GM18951 (cell line): ENCODE data around the gene GARNL3.

ENCODE experiments used
- POLR2A ChIP-seq: IDR thresholded peaks from 4 replicates; pipeline ENCODE4 v1.6.1; 2011; ENCODE audit warnings: mild to moderate bottlenecking; ENCODE audit not compliant: insufficient read length, insufficient read depth; ENCODE audit errors: extremely low read depth
- in situ Hi-C: fragments of 300-500 bp; cut with MboI; formaldehyde crosslinking; loops from one replicate; pipeline ENCODE4 v1.12.0; 2022; ENCODE audit warnings: low sequenced_read_pairs, mixed read lengths, inconsistent platforms; ENCODE audit not compliant: unreplicated experiment

GARNL3 gene

DNA sequence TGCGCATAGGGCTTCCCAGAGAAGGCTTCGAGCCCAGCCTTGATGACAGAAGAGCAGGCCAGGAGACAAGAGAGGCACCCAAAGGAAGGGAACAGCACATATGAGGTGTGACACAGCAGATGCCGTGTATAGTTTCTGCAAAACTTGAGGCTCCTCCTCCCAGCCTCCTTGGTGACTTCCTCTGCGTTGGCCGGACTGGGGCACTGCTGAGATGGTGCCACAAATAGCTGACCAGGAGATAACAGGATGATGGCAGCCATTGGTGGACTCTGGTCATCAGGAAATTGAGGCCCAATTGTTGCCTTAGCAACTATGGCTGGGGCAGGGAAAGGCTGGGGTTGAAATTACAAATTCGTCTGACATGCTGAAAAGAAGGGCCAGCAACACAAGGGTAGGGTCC, 154.8 kb downstream of the GARNL3 start:
- in situ Hi-C loops, result no loop called here
- no peak for TF ChIP-seq POLR2A

DNA sequence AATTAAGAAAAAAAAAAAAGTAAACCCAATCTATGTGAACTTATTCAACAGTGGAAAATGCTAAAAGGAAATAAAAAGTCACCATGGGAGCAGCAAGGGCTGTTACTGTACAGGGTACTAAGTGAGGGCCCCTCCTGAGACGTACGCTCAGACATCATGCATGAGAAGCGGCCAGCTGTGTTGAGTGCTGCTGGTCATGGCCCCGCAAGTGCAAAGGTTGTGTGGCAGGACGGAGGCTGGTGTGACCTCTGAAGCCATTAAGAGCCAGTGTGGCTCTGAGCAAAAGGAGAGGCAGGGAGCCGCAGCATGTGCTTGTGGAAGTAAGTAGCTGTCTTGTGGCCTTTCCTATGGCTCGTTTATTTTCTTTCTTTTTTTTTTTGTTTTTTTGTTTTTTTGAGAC, 156.5 kb downstream of the GARNL3 start:
- no peak for TF ChIP-seq POLR2A
- in situ Hi-C loops, result no loop called here

DNA sequence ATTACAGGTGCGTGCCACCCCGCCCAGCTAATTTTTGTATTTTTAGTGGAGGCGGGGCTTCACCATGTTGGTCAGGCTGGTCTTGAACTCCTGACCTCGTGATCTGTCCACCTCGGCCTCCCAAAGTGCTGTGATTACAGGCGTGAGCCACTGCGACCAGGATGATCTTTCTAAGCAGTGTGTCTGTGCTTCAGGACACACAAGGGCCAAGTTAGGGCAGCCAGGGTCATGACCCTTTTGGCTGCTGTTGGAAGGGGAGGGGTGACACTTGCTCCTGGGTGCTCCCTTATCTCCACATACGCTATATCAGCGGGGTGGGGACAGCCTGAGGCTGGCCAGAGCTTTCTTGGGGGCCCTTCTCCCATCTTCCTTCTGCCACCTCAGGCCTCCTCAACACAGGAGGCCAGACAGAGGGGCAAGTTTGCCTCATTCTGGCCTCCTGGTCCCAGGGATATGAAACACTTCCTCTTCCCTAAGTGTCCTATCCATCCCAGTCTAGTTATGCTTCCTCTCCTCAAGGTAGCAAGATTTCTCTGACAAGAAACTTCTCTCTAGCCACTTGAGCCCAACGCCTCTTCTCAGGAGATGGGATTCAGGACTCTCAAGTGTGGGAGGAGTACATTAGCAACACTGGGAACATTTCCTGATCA, 157.7 kb downstream of the GARNL3 start:
- in situ Hi-C loops, result no loop called here

DNA sequence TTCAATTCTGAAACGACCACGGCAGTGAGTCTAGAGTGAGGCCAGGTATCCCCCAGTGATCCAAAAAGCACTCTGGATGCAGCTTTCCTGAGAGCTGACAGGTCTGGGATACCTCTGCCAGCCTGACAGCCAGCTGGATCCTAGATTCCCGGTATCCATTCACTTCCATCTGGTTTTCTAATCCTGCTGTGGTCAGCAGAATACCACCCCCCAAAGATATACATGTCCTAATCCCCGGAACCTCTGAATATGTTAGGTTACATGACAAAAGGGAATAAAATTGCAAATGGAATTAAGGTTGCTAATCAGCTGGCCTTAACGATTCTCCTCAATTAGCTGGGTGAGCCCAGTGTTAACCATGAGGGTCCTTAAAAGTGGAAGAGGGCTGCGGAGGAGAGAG, 158.2 kb downstream of the GARNL3 start:
- in situ Hi-C loops, result no loop called here
- no peak for TF ChIP-seq POLR2A

More for the DNA sequence above, 157.7 kb downstream of the GARNL3 start:
- TF ChIP-seq POLR2A, result no peak

DNA sequence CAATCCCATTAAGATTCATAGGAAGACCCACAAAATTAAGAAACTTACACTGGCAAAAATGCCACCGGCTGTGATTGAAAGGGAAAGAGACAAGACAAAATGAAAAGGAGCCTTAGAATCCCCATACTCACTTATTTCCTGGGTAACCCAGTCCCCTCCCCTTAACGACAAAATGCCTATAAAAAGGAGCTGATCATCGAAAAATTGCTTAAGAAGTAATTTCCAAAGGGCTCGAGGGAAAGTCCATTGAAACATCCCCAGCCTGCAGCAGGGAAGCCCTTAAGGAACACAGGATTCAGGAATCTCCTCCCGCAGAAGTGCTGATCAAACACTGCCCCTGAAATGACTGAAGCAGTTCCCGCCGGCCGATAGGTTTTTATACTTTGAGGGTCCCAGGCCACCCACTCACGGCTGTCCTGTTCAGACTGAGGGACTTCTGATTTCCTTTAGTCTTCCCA, 158.9 kb downstream of the GARNL3 start:
- no peak for TF ChIP-seq POLR2A
- in situ Hi-C loops, result no loop called here

DNA sequence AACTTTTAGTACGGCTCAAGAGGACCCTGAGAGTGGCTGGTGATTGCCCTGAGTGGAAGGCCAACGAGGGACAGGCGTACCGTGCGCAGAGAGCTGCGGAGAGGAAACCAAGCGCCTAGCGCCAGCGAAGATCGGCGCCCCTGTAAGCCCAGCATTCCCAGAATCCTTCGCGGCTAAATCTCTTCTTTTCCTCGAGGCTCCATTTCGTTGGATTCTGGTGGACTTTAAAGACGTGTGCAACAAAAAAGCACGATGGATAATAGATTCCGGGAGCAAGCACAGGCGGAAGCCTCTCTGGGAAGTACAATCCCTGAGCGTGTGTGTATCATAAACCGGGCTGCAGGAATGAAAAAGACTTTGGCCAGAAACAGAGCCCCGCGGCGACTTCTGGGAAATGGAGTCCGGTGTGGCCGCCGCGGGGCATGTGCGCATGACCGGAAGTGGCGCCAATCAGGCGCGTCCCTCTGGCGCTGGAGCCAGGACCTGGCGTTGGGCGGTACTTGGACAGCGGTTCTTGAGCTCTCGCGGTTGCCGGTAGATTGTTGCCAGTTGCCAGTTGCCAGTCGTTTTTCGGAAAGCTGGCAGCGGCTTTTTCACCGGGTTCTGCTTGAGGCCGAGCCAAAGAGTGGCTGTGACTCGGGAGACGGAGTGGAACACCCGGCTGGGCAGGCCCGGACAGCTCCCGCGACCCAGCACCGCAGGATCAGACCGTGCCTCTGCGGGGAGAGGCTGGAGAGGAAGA, 159.5 kb downstream of the GARNL3 start, which contains the start of gene ZNF79:
TSS of gene ZNF79 (plus strand) at position 449 of the 742 bp plus-strand sequence. CDS start 406 bp downstream, outside the sequence.
- peak; percentile 80 for TF ChIP-seq POLR2A
- in situ Hi-C loops, result no loop called here

DNA sequence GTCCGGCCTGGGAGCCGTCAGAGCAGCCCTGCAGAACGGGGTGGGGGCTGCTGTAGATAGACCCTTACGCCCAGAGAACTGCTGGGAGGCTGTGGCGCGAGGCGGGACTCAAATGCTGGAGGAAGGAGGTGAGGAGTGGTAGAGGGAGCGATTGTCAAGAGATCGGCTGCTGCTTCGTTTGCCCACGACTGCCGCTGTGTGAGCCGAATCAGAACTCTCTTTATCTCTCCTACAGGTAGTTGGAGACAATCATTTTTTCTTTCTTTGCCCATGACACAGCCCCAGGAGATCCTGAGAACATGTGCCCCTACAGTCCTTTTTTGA, 160.1 kb downstream of the GARNL3 start:
- in situ Hi-C loops, result no loop called here
- no peak for TF ChIP-seq POLR2A

DNA sequence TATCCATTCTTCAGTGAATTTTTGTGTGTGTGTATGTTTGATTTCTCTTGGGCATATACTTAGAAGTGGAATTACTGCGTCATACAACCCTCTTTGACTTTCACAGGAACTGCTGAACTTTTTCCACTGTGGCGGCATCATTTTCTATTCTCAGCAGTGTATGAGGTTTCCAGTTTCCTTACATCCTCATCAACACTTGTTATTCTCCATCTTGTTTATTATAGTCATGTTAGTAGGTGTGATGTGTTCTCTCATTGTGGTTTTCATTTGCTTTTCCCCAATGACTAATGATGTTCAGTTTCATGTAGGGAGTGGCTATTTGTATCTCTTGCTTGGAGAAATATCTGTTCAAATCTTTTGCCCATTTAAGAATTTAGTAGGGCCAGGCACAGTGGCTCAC, 162.2 kb downstream of the GARNL3 start:
- no peak for TF ChIP-seq POLR2A
- in situ Hi-C loops, result no loop called here

DNA sequence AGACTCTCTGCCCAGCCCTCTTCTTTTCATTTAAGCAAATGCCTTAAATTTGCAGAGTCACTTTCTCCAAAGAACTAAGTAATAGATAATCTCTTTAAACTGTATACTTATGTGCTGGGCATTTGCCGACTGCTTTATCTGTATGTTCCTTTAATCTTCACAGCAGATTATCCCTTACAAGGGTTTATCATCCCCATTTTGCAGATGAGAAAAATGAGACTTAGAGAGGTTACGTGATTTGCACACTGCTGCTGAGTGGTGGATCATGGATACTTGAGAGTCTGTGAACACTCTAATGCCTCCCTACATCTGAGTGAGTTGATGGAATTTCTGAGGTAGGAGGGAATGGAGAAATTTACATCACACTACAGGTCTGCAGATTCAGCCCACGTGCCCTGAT, 163.8 kb downstream of the GARNL3 start:
- TF ChIP-seq POLR2A, result no peak
- in situ Hi-C loops, result no loop called here

DNA sequence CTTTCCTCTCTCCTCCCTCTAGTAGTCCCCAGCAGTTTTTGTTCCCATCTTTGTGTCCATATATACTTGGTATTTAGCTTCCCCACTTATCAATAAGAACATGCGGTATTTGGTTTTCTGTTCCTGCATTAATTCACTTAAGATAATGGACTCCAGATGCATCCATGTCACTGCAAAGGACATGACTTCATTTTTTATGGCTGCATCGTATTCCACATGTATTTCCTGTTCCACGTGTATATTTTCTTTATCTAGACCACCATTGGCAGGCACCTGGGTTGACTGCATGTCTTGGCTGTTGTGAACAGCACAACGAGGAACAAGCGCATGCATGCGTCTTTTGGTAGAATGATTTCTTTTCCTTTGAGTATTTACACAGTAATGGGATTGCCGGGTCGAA, 165.8 kb downstream of the GARNL3 start:
- no peak for TF ChIP-seq POLR2A
- in situ Hi-C loops, result no loop called here

DNA sequence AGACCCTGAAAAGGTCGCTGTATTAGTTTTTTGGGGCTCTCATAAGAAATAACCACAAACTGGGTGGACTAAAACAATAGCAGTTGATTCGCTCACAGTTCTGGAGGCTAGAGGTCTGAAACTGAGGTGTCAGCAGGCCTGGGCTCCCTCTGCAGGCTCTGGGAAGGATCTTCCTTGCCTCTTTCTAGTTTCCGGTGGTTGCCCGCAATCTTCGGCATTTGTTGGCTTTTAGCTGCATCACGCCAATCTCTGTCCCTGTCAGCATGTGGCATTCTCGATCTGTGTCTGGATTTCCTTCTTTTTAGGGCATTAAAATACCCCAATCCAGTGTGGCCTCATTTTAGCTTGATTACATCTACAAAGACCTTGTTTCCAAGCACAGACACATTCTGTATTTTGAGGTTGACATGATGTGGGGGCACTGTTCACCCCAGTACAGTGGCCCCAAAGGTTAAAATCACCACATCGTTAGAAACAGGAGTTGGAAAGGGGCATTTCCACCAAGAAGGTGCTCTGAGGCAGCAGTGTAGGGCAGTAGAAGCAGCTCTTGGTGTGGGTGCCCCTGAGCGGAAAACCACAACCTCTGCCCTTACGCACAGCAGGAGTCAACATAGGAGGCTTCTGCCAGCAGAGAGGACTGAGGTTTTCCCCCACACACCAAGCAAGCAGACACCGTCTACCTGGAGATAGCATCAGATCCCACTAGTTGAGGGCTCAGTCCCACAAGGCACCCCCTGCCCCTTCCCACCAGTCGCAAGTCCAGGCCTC, 173.1 kb downstream of the GARNL3 start:
- in situ Hi-C loops, result no loop called here
- TF ChIP-seq POLR2A, result no peak

DNA sequence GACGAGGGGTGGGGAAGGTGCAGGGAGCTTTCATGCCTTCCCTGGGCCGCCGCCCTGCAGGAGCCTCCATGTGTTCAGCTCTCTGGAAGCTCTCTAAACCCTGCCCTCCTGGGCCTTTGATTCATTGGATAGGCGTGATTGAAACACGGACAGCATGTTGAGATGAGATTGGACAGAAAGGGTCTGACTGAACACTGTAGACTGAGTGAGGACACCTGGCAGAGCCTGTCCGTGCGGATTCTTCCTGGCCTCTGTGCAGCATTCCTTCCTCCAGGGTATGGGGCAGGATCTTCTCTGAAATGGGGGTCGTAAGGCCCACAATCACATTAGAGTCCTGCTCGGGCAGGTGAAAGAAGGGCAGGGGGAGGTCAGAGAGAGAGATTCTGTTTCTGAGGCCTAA, 173.8 kb downstream of the GARNL3 start:
- in situ Hi-C loops, result no loop called here
- TF ChIP-seq POLR2A, result no peak
